Peyer's patch (tissue), 4 donors: ENCODE results near the gene MRPL24. TPM values are rescaled to one million over a fixed set of nuclear protein-coding genes. Genes with fewer than 3 reads are reported as not detected.

ENCODE experiments used
- DNase-seq, 3 donors: peaks; one replicate each; pipeline ENCODE4 v3.0.0-alpha.2; 2017 to 2019
- H3K27ac ChIP-seq, 4 donors: fragments of 200-600 bp; sonication (generic); one replicate each; pipeline ENCODE4 v1.5.1; 2016 to 2019
- H3K27me3 ChIP-seq, 2 donors: fragments of 200-600 bp; sonication (generic); one replicate each; pipeline ENCODE4 v1.5.1; 2019
- H3K36me3 ChIP-seq, 3 donors: fragments of 200-600 bp; sonication (generic); one replicate each; pipeline ENCODE4 v1.5.1; 2016 to 2019
- H3K4me1 ChIP-seq, 4 donors: fragments of 200-600 bp; sonication (generic); one replicate each; pipeline ENCODE4 v1.5.1; 2016 to 2019
- H3K4me3 ChIP-seq, 4 donors: fragments of 200-600 bp; sonication (generic); 1 replicate in 3 of 4; 2 replicates in 1 of 4; pipeline ENCODE4 v1.5.1; 2016 to 2019; ENCODE audit warnings: mild to moderate bottlenecking in 1 of 4
- H3K9me3 ChIP-seq, 4 donors: fragments of 200-600 bp; sonication (generic); one replicate each; pipeline ENCODE4 v1.5.1; 2016 to 2019; ENCODE audit warnings: mild to moderate bottlenecking in 1 of 4
- CTCF ChIP-seq, 6 experiments: fragments of 450-650 bp in 4 of 6; fragments of 200-600 bp in 2 of 6; sonication (generic) in 1 of 6; IDR thresholded peaks; one replicate each; pipeline ENCODE4 v1.5.1; 2017 to 2019; ENCODE audit warnings: antibody characterized with exemption in 6 of 6, mild to moderate bottlenecking in 3 of 6, moderate library complexity in 1 of 6
- POLR2A ChIP-seq, 2 donors: fragments of 450-650 bp; IDR thresholded peaks; one replicate each; pipeline ENCODE4 v1.5.1; 2017; ENCODE audit warnings: antibody characterized with exemption in 2 of 2, mild to moderate bottlenecking in 2 of 2, moderate library complexity in 2 of 2
- total RNA-seq, 4 donors: library from RNA; depleted of rRNA; stranded (reverse); fragments of >200 nt; gene quantifications; one replicate each; pipeline ENCODE4 v1.1.0, GENCODE V29; 2016

MRPL24 gene
- total RNA-seq, 4 donors from 2014 or later = 15.7 to 35.8 (median 22.0) TPM

- Histone ChIP-seq H3K36me3 (no peaks in the 10 kb centered on the region), H3K9me3 (no peaks in the 10 kb centered on the region), H3K27me3 (no peaks in the 10 kb centered on the region), H3K4me3 (peak overlapping the region; percentile 79 to 97 (median 90)), H3K27ac (peak overlapping the region; percentile 87 to 99 (median 96)), H3K4me1 (peaks cover 0 to 40% (median 26%) of the 10 kb centered on the region in 4 donors)
- peak; percentile 97 to 98 (median 98) for DNase-seq
- TF ChIP-seq CTCF (IDR thresholded peaks at IDR 0.05) (peak in 4 of 6 experiments; percentile 7 to 49 (median 36)), POLR2A (IDR thresholded peaks at IDR 0.05) (peak; percentile 24 to 79)
These were observed 11.0 kb upstream of the MRPL24 start for GRCh38 chr1:156751757-156752481.

- no peak for TF ChIP-seq CTCF (IDR thresholded peaks at IDR 0.05)
- TF ChIP-seq POLR2A (IDR thresholded peaks at IDR 0.05) = peak in 1 of 2 donors; percentile 41
- peaks cover 0 to 44% (median 31%) of the 10 kb centered on the region in 4 donors for H3K4me1 ChIP-seq
- peak within 1 kb of the TSS; percentile 79 to 97 (median 90) for H3K4me3 ChIP-seq
- H3K36me3 ChIP-seq = no peaks in the 10 kb centered on the region
- DNase-seq = no peak
- peak within 1 kb of the TSS; percentile 87 to 99 (median 96) for H3K27ac ChIP-seq
- no peaks in the 10 kb centered on the region for H3K27me3 ChIP-seq
- H3K9me3 ChIP-seq = no peaks in the 10 kb centered on the region
These were observed 10.5 kb upstream of the MRPL24 start, which contains the start of gene HDGF for GRCh38 chr1:156751451-156751756. TSS of gene HDGF (minus strand) at chr1:156751675. CDS start at chr1:156751429, 246 bp downstream.

- Histone ChIP-seq H3K27ac (peak overlapping the region; percentile 87 to 99 (median 96)), H3K27me3 (no peaks in the 10 kb centered on the region), H3K36me3 (no peaks in the 10 kb centered on the region), H3K4me1 (peaks cover 0 to 49% (median 33%) of the 10 kb centered on the region in 4 donors), H3K4me3 (peak overlapping the region; percentile 79 to 97 (median 90)), H3K9me3 (no peaks in the 10 kb centered on the region)
- peak in 4 of 6 experiments; percentile 7 to 39 (median 31) for TF ChIP-seq CTCF (IDR thresholded peaks at IDR 0.05)
- peak in 1 of 2 donors; percentile 13 for TF ChIP-seq POLR2A (IDR thresholded peaks at IDR 0.05)
- peak; percentile 32 to 72 (median 67) for DNase-seq
These were observed 10.0 kb upstream of the MRPL24 start for GRCh38 chr1:156750711-156751450.

- H3K4me1 ChIP-seq = peaks cover 0 to 54% (median 33%) of the 10 kb centered on the region in 4 donors
- H3K36me3 ChIP-seq = peaks cover 0 to under 1% (median 0%) of the 10 kb centered on the region in 3 donors
- no peaks in the 10 kb centered on the region for H3K27me3 ChIP-seq
- peak overlapping the region; percentile 87 to 99 (median 96) for H3K27ac ChIP-seq
- no peaks in the 10 kb centered on the region for H3K9me3 ChIP-seq
- DNase-seq = peak; percentile 61 to 75 (median 73)
- peak overlapping the region; percentile 79 to 97 (median 90) for H3K4me3 ChIP-seq
- no peak for TF ChIP-seq POLR2A (IDR thresholded peaks at IDR 0.05)
- TF ChIP-seq CTCF (IDR thresholded peaks at IDR 0.05) = no peak
These were observed 9.3 kb upstream of the MRPL24 start for GRCh38 chr1:156750191-156750672.

- TF ChIP-seq POLR2A (IDR thresholded peaks at IDR 0.05) (peak; percentile 75 to 78), CTCF (IDR thresholded peaks at IDR 0.05) (peak in 3 of 6 experiments; percentile 37 to 53 (median 46))
- Histone ChIP-seq H3K4me3 (peak overlapping the region; percentile 79 to 97 (median 90)), H3K9me3 (no peaks in the 10 kb centered on the region), H3K36me3 (peaks cover 0 to 7% (median 0%) of the 10 kb centered on the region in 3 donors), H3K27ac (peak overlapping the region; percentile 87 to 99 (median 96)), H3K4me1 (peaks cover 0 to 54% (median 33%) of the 10 kb centered on the region in 4 donors), H3K27me3 (no peaks in the 10 kb centered on the region)
- peak in 2 of 3 donors; percentile 85 to 88 for DNase-seq
These were observed 8.7 kb upstream of the MRPL24 start for GRCh38 chr1:156749419-156750118.
